B cell (primary cell): ENCODE data around the gene GJE1. TPM values are rescaled to one million over a fixed set of nuclear protein-coding genes. Genes with fewer than 3 reads are reported as not detected.

Experiments
- ATAC-seq: fragments of 200-7000 bp; cut with Tn5 transposase; one replicate; pipeline ENCODE4 v1.10.0; 2021; ENCODE audit warnings: low read depth, mild to moderate bottlenecking, moderate number of reproducible peaks, moderate library complexity
- CTCF ChIA-PET: fragments of 350-600 bp; sonication (Branson Sonifier 250); formaldehyde crosslinking; loops from one replicate; lab custom pipeline; 2021; ENCODE audit warnings: antibody characterized with exemption, inconsistent platforms; lab: Charles Lee
- POLR2A ChIA-PET: fragments of 350-600 bp; sonication (Branson Sonifier 250); formaldehyde crosslinking; loops from one replicate; lab custom pipeline; 2021; ENCODE audit warnings: antibody characterized with exemption; lab: Charles Lee
- DNase-seq: peaks from one replicate; pipeline ENCODE4 v3.0.0; 2013
- H2AFZ ChIP-seq: 2 replicates; pipeline ENCODE4 v1.6.1; 2012; ENCODE audit warnings: mild to moderate bottlenecking, low read depth, low read length; ENCODE audit not compliant: insufficient read depth, poor library complexity, severe bottlenecking
- H3K27ac ChIP-seq, 2 donors: 1 replicate in 1 of 2; 2 replicates in 1 of 2; pipeline ENCODE4 v1.5.1; 2012 to 2013; ENCODE audit warnings: low read length in 2 of 2, mild to moderate bottlenecking in 2 of 2, moderate library complexity in 1 of 2
- H3K27me3 ChIP-seq, 4 experiments: fragments of 200-600 bp in 1 of 4; sonication (generic) in 1 of 4; replicated peaks in 1 of 4; 1 replicate in 2 of 4; 2 replicates in 2 of 4; pipeline versions ENCODE4 v1.6.1 to v1.7.0; 2013 to 2016; ENCODE audit warnings: low read length in 3 of 4, mild to moderate bottlenecking in 2 of 4, mixed read lengths in 1 of 4, moderate library complexity in 1 of 4; ENCODE audit not compliant: insufficient read depth in 4 of 4, control insufficient read depth in 3 of 4; ENCODE audit errors: control extremely low read depth in 1 of 4
- H3K36me3 ChIP-seq, 2 experiments: replicated peaks in 1 of 2; 1 replicate in 1 of 2; 2 replicates in 1 of 2; pipeline versions ENCODE4 v1.6.1 to v1.7.1; 2013; ENCODE audit warnings: low read length in 1 of 2; ENCODE audit not compliant: insufficient read depth in 2 of 2, control insufficient read depth in 1 of 2; ENCODE audit errors: control extremely low read depth in 1 of 2, extremely low read depth in 1 of 2
- H3K4me1 ChIP-seq, 2 donors: fragments of 200-600 bp in 1 of 2; sonication (generic) in 1 of 2; 1 replicate in 1 of 2; 2 replicates in 1 of 2; pipeline versions ENCODE4 v1.5.1 to v1.6.1; 2013 to 2017; ENCODE audit warnings: low read length in 2 of 2; ENCODE audit not compliant: control insufficient read depth in 2 of 2, insufficient read depth in 2 of 2
- H3K4me2 ChIP-seq: replicated peaks from 2 replicates; pipeline ENCODE3; 2012; ENCODE audit warnings: mild to moderate bottlenecking, low read depth, low read length; ENCODE audit not compliant: poor library complexity, severe bottlenecking
- H3K4me3 ChIP-seq, 5 experiments: fragments of 200-600 bp in 1 of 5; sonication (generic) in 1 of 5; 1 replicate in 3 of 5; 2 replicates in 2 of 5; pipeline versions ENCODE4 v1.5.1 to v1.7.0; 2011 to 2016; ENCODE audit warnings: low read length in 4 of 5, mild to moderate bottlenecking in 4 of 5, low read depth in 2 of 5, control low read depth in 1 of 5, moderate library complexity in 1 of 5; ENCODE audit not compliant: insufficient read depth in 1 of 5; ENCODE audit errors: control extremely low read depth in 1 of 5, extremely low read depth in 1 of 5
- H3K79me2 ChIP-seq: fragments of 200-600 bp; sonication (generic); one replicate; pipeline ENCODE4 v1.6.0; 2016; ENCODE audit warnings: low read length; ENCODE audit not compliant: control insufficient read depth, insufficient read depth
- H3K9ac ChIP-seq: fragments of 200-600 bp; sonication (generic); 2 replicates; pipeline ENCODE4 v1.6.1; 2017; ENCODE audit warnings: mild to moderate bottlenecking, low read length, moderate library complexity
- H3K9me3 ChIP-seq, 3 donors: one replicate each; pipeline versions ENCODE4 v1.6.1 to v1.7.1; 2013; ENCODE audit warnings: low read length in 2 of 3; ENCODE audit not compliant: control insufficient read depth in 2 of 3, insufficient read depth in 1 of 3; ENCODE audit errors: control extremely low read depth in 1 of 3
- H4K20me1 ChIP-seq: 2 replicates; pipeline ENCODE4 v1.6.0; 2012; ENCODE audit warnings: mild to moderate bottlenecking, low read length; ENCODE audit not compliant: insufficient read depth, control insufficient read depth, poor library complexity, severe bottlenecking
- H3K27ac Mint-ChIP-seq: one replicate; pipeline ENCODE4 v1.8.0; 2021; ENCODE audit warnings: mixed read lengths
- H3K27me3 Mint-ChIP-seq: one replicate; pipeline ENCODE4 v1.8.0; 2021; ENCODE audit warnings: mixed read lengths
- H3K4me1 Mint-ChIP-seq: one replicate; pipeline ENCODE4 v1.8.0; 2021; ENCODE audit warnings: mixed read lengths
- H3K4me3 Mint-ChIP-seq: one replicate; pipeline ENCODE4 v1.8.0; 2021; ENCODE audit warnings: mixed read lengths
- H3K9me3 Mint-ChIP-seq: one replicate; pipeline ENCODE4 v1.8.0; 2022; ENCODE audit warnings: mixed read lengths; ENCODE audit not compliant: insufficient read depth
- EZH2 ChIP-seq: IDR thresholded peaks from 2 replicates; pipeline ENCODE4 v1.6.1; 2012; ENCODE audit warnings: borderline replicate concordance, low read depth, mild to moderate bottlenecking, moderate library complexity, low read length; ENCODE audit not compliant: insufficient read depth, poor library complexity, severe bottlenecking
- intact Hi-C: fragments of 100-400 bp; cut with micrococcal nuclease; formaldehyde crosslinking; loops from one replicate; pipeline ENCODE4 v1.10.0; 2022
- polyA plus RNA-seq: library from polyadenylated mRNA; depleted of rRNA; stranded (reverse); fragments of >200 nt; gene quantifications from 2 replicates; pipeline ENCODE4 v1.2.3, GENCODE V29; 2012
- total RNA-seq, 2 donors: library from RNA; stranded (reverse); fragments of 120-200 nt in 1 of 2; gene quantifications; 1 replicate in 1 of 2; 2 replicates in 1 of 2; pipeline versions ENCODE4 v1.2.3 to v1.2.4, GENCODE V29; 2013 to 2022
- TF ChIP-seq, protein P1 (sequence below): fragments of 200-600 bp; IDR thresholded peaks from one replicate; pipeline ENCODE4 v1.8.0; 2022; ENCODE audit warnings: antibody characterized with exemption, mild to moderate bottlenecking

Gene GJE1
- total and polyA plus RNA-seq, 2 donors (not counting 1 experiment from before 2014, with no cell fraction given): not detected

DNA sequence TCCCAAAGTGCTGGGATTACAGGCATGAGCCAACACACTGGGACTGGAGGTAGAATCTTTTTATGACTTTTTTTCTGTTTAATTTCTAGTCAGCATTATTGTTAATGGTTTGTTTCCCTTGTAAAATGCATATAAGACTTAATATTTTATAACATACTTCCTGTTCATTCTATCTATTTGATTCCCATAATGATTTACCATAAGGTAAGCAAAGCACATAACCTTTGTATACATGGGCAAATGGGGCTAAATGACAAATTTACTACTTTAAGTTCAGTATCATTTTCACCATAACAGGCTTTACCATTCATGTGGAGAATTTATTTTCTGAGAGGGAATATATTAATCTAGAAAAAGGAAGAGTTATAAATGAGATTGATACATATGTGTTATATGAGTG lies 38.6 kb downstream of the GJE1 start:
- CTCF ChIA-PET: interaction anchor here (1.6 kb wide), 1 partner anchor 59 kb away, joined by 3 read pairs; no protein-coding TSS in a partner anchor
- no peak overlapping the region for H3K27ac Mint-ChIP-seq
- Histone ChIP-seq H3K36me3 (peaks cover 25 to 69% of the 10 kb centered on the region in 2 experiments), H3K4me3 (no peak overlapping the region), H3K27ac (no peak overlapping the region), H4K20me1 (peaks cover 15% of the 10 kb centered on the region), H3K9me3 (no peaks in the 10 kb centered on the region), H3K9ac (no peak overlapping the region), H3K79me2 (peaks cover 10% of the 10 kb centered on the region), H3K4me2 (no peak overlapping the region), H2AFZ (no peak overlapping the region), H3K4me1 (no peaks in the 10 kb centered on the region), H3K27me3 (no peaks in the 10 kb centered on the region)
- no peak overlapping the region for H3K4me3 Mint-ChIP-seq
- H3K9me3 Mint-ChIP-seq: peaks cover 3% of the 10 kb centered on the region
- no peak for DNase-seq
- intact Hi-C loops: no loop called here
- TF ChIP-seq, protein P1, sequence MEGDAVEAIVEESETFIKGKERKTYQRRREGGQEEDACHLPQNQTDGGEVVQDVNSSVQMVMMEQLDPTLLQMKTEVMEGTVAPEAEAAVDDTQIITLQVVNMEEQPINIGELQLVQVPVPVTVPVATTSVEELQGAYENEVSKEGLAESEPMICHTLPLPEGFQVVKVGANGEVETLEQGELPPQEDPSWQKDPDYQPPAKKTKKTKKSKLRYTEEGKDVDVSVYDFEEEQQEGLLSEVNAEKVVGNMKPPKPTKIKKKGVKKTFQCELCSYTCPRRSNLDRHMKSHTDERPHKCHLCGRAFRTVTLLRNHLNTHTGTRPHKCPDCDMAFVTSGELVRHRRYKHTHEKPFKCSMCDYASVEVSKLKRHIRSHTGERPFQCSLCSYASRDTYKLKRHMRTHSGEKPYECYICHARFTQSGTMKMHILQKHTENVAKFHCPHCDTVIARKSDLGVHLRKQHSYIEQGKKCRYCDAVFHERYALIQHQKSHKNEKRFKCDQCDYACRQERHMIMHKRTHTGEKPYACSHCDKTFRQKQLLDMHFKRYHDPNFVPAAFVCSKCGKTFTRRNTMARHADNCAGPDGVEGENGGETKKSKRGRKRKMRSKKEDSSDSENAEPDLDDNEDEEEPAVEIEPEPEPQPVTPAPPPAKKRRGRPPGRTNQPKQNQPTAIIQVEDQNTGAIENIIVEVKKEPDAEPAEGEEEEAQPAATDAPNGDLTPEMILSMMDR: no peak
- no peak for TF ChIP-seq EZH2
- no peaks in the 10 kb centered on the region for H3K27me3 Mint-ChIP-seq
- POLR2A ChIA-PET: no interaction called here
- H3K4me1 Mint-ChIP-seq: no peaks in the 10 kb centered on the region
- no peak for ATAC-seq

DNA sequence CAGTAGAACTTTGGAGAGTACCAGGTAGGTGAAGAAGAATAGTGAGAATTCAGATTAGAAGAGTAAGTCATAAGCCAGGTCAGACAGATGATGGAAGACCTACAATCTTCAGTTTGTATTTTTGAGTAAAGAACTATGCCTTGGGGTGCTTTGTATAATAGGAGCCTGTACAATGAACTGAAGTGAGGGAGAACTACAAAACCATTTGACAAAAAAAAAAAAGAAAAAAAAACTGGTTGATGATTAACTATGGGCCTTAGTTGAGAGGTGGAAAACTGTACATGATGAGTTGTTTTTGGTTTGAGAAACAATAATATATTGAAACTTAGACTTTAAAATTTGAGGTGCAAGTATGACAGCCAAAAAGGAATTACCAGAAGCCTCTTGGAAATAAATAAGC lies 40.0 kb downstream of the GJE1 start:
- H3K27ac Mint-ChIP-seq: no peak overlapping the region
- Histone ChIP-seq H3K79me2 (peaks cover 10% of the 10 kb centered on the region), H4K20me1 (peaks cover under 1% of the 10 kb centered on the region), H3K4me2 (no peak overlapping the region), H3K4me1 (no peaks in the 10 kb centered on the region), H3K9ac (no peak overlapping the region), H3K27me3 (no peaks in the 10 kb centered on the region), H3K9me3 (peaks cover 0 to 11% (median 8%) of the 10 kb centered on the region in 3 donors), H2AFZ (no peak overlapping the region), H3K27ac (no peak overlapping the region), H3K4me3 (no peak overlapping the region), H3K36me3 (peaks cover 27 to 69% of the 10 kb centered on the region in 2 experiments)
- H3K9me3 Mint-ChIP-seq: peaks cover 7% of the 10 kb centered on the region
- POLR2A ChIA-PET: no interaction called here
- no peaks in the 10 kb centered on the region for H3K4me1 Mint-ChIP-seq
- ATAC-seq: no peak
- intact Hi-C loops: no loop called here
- no peaks in the 10 kb centered on the region for H3K27me3 Mint-ChIP-seq
- CTCF ChIA-PET: interaction anchor here (1.0 to 1.6 kb wide), 3 partner anchors 17 to 61 kb away, joined by 3 to 4 read pairs (median 3); no protein-coding TSS in a partner anchor
- no peak overlapping the region for H3K4me3 Mint-ChIP-seq
- no peak for TF ChIP-seq EZH2
- TF ChIP-seq, protein P1: no peak
- no peak for DNase-seq
